IMR-90 (cell line): ENCODE measurements around the gene MRPL48. TPM values are rescaled to one million over a fixed set of nuclear protein-coding genes. Genes with fewer than 3 reads are reported as not detected.

ENCODE experiments used
- ATAC-seq: fragments of 200-7000 bp; cut with Tn5 transposase; 2 replicates; pipeline ENCODE4 v1.9.1; 2020; ENCODE audit warnings: low read depth, mild to moderate bottlenecking, moderate library complexity
- BruUV-seq: library from RNA; stranded (reverse); fragments of 400-500 nt; replicated peaks from 2 replicates; lab custom pipeline; 2021; lab: Mats Ljungman, UMichigan
- CTCF ChIA-PET: fragments of 300-600 bp; formaldehyde crosslinking; extraction: SDS; loops from one replicate; lab custom pipeline; 2021; ENCODE audit warnings: antibody characterized with exemption; lab: Yijun Ruan, JAX
- POLR2A ChIA-PET: fragments of 300-600 bp; sonication (Branson Sonifier 250); formaldehyde crosslinking; loops from one replicate; lab custom pipeline; 2022; ENCODE audit warnings: antibody characterized with exemption; ENCODE audit not compliant: unreplicated experiment; lab: Charles Lee
- DNase-seq: peaks from one replicate; pipeline ENCODE4 v3.0.0; 2013
- H2AFZ ChIP-seq: replicated peaks from 2 replicates; pipeline ENCODE3; 2013; ENCODE audit warnings: low read length, mild to moderate bottlenecking; ENCODE audit not compliant: poor library complexity
- H2AK5ac ChIP-seq: 2 replicates; pipeline ENCODE4 v1.6.1; 2013; ENCODE audit warnings: low read depth, low read length, inconsistent platforms
- H2AK9ac ChIP-seq: replicated peaks from 2 replicates; pipeline ENCODE3; 2013; ENCODE audit warnings: mild to moderate bottlenecking, low read depth, low read length, moderate library complexity; ENCODE audit not compliant: poor library complexity
- H2BK120ac ChIP-seq: 2 replicates; pipeline ENCODE4 v1.6.1; 2013; ENCODE audit warnings: low read depth, low read length, inconsistent platforms
- H2BK15ac ChIP-seq: 3 replicates; pipeline ENCODE4 v1.6.1; 2013; ENCODE audit warnings: low read depth, low read length, inconsistent platforms
- H2BK20ac ChIP-seq: 2 replicates; pipeline ENCODE4 v1.6.1; 2013; ENCODE audit warnings: low read depth, mild to moderate bottlenecking, inconsistent platforms, low read length, moderate library complexity
- H2BK5ac ChIP-seq: 2 replicates; pipeline ENCODE4 v1.6.1; 2013; ENCODE audit warnings: mild to moderate bottlenecking, low read depth, low read length, inconsistent platforms; ENCODE audit not compliant: poor library complexity, severe bottlenecking
- H3K14ac ChIP-seq: replicated peaks from 2 replicates; pipeline ENCODE4 v1.6.1; 2013; ENCODE audit warnings: low read depth, low read length, inconsistent platforms
- H3K18ac ChIP-seq: 2 replicates; pipeline ENCODE4 v1.6.1; 2013; ENCODE audit warnings: low read depth, low read length, control low read depth
- H3K23ac ChIP-seq: 2 replicates; pipeline ENCODE4 v1.6.1; 2013; ENCODE audit warnings: low read depth, low read length, inconsistent platforms
- H3K27ac ChIP-seq: 2 replicates; pipeline ENCODE4 v1.5.1; 2013; ENCODE audit warnings: mild to moderate bottlenecking, control low read depth, low read length; ENCODE audit not compliant: insufficient read depth
- H3K27me3 ChIP-seq: 2 replicates; pipeline ENCODE4 v1.6.1; 2013; ENCODE audit warnings: low read length; ENCODE audit not compliant: control insufficient read depth, insufficient read depth
- H3K36me3 ChIP-seq: 2 replicates; pipeline ENCODE4 v1.6.1; 2013; ENCODE audit warnings: low read length, mixed read lengths; ENCODE audit not compliant: control insufficient read depth, insufficient read depth
- H3K4ac ChIP-seq: 2 replicates; pipeline ENCODE4 v1.6.1; 2013; ENCODE audit warnings: low read depth, low read length, inconsistent platforms
- H3K4me1 ChIP-seq: 2 replicates; pipeline ENCODE4 v1.6.1; 2013; ENCODE audit warnings: low read length, mixed read lengths; ENCODE audit not compliant: control insufficient read depth, insufficient read depth
- H3K4me2 ChIP-seq: 2 replicates; pipeline ENCODE4 v1.6.1; 2013; ENCODE audit warnings: low read depth, mild to moderate bottlenecking, control low read depth, low read length, moderate library complexity
- H3K4me3 ChIP-seq: 2 replicates; pipeline ENCODE4 v1.5.1; 2013; ENCODE audit warnings: low read depth, mild to moderate bottlenecking, control low read depth, low read length, moderate library complexity; ENCODE audit not compliant: insufficient read depth
- H3K56ac ChIP-seq: 2 replicates; pipeline ENCODE4 v1.6.1; 2013; ENCODE audit warnings: low read length, inconsistent platforms; ENCODE audit not compliant: insufficient read depth; ENCODE audit errors: extremely low read depth
- H3K79me1 ChIP-seq, 2 experiments: 2 replicates each; pipeline ENCODE4 v1.6.1; 2013; ENCODE audit warnings: low read length in 2 of 2, inconsistent platforms in 1 of 2, low read depth in 1 of 2
- H3K9ac ChIP-seq: 2 replicates; pipeline ENCODE4 v1.6.1; 2013; ENCODE audit warnings: low read depth, low read length, control low read depth
- H3K9me1 ChIP-seq: 2 replicates; pipeline ENCODE4 v1.6.1; 2013; ENCODE audit warnings: low read length, inconsistent platforms; ENCODE audit not compliant: insufficient read depth
- H3K9me3 ChIP-seq: 2 replicates; pipeline ENCODE4 v1.6.1; 2013; ENCODE audit warnings: low read length; ENCODE audit not compliant: control insufficient read depth, insufficient read depth
- H4K20me1 ChIP-seq: 2 replicates; pipeline ENCODE4 v1.6.1; 2013; ENCODE audit warnings: low read length, inconsistent platforms; ENCODE audit not compliant: insufficient read depth
- H4K5ac ChIP-seq: 2 replicates; pipeline ENCODE4 v1.6.1; 2013; ENCODE audit warnings: mild to moderate bottlenecking, low read depth, low read length, control low read depth
- H4K8ac ChIP-seq, 2 experiments: 2 replicates each; pipeline ENCODE4 v1.6.1; 2013; ENCODE audit warnings: low read depth in 2 of 2, low read length in 2 of 2, control low read depth in 1 of 2, inconsistent platforms in 1 of 2
- H4K91ac ChIP-seq: 2 replicates; pipeline ENCODE4 v1.6.1; 2013; ENCODE audit warnings: low read depth, low read length, inconsistent platforms; ENCODE audit not compliant: insufficient read depth
- FOS ChIP-seq: fragments of 150-350 bp; IDR thresholded peaks from 2 replicates; pipeline ENCODE4 v1.6.1; 2016; ENCODE audit warnings: low read depth, low read length
- WGBS, 2 experiments: methylation state at CpG; one replicate each; pipeline versions ENCODE4 v1.1.5 to v1.1.7; 2013; ENCODE audit warnings: missing lambda C conversion rate in 2 of 2; ENCODE audit not compliant: insufficient read length in 1 of 2; ENCODE audit errors: extremely low coverage in 2 of 2; 5-methylcytosine and 5-hydroxymethylcytosine counted together
- dilution Hi-C: fragments of 300-500 bp; cut with HindIII; formaldehyde crosslinking; loops from one replicate; pipeline ENCODE4 v1.14.3; 2018; ENCODE audit warnings: low sequenced_read_pairs; ENCODE audit not compliant: unreplicated experiment
- in situ Hi-C: fragments of 300-500 bp; cut with MboI; formaldehyde crosslinking; loops from 3 replicates; pipeline ENCODE4 v1.14.3; 2019; ENCODE audit warnings: low sequenced_read_pairs, inconsistent platforms, mixed read lengths
- intact Hi-C: fragments of 100-400 bp; cut with micrococcal nuclease; formaldehyde crosslinking; loops from 2 replicates; pipeline ENCODE4 v1.10.0; 2022
- polyA plus RNA-seq, 3 experiments: library from polyadenylated mRNA; depleted of rRNA; stranded (reverse); fragments of >200 nt; gene quantifications; 2 replicates each; pipeline ENCODE4 v1.2.3, GENCODE V29; 2012; ENCODE audit warnings: low replicate concordance in 1 of 3
- total RNA-seq: library from RNA; depleted of rRNA; stranded (reverse); fragments of >200 nt; gene quantifications from 2 replicates; pipeline ENCODE4 v1.2.3, GENCODE V29; 2012
- TF ChIP-seq, protein P1 (sequence below): conservative IDR thresholded peaks from 2 replicates; pipeline ENCODE4 v1.5.1; 2012; ENCODE audit warnings: mild to moderate bottlenecking, low read depth, low read length, improper control_type of control experiment

The MRPL48 gene
- total and polyA plus RNA-seq, 2 of the 4 experiments (the other 2 are of a cell fraction), result 24.0 to 29.4 TPM

DNA sequence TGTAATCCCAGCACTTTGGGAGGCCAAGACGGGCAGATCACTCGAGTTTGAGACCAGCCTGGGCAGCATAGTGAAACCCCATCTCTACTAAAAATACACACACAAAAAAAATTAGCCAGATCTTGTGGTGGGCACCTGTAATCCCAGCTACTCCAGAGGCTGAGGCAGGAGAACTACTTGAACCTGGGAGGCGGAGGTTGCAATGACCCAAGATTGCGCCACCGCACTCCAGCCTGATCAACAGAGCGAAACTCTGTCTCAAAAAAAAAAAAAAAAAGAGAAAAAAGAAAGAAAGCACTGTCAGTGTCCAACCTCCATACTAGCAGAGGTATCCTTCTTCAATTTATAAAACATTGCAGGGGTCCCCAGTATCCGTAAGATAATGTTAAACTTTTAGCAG lies 44.6 kb upstream of the MRPL48 start:
- ChIA-PET CTCF (no interaction called here), POLR2A (no interaction called here)
- in situ Hi-C loops (no loop called here), intact Hi-C loops (no loop called here), dilution Hi-C loops (no loop called here)
- no peak overlapping the region for H4K5ac ChIP-seq
- peaks cover 79% of the 10 kb centered on the region for H4K20me1 ChIP-seq
- 0 out of 2 replicates have a peak, but pooled peaks cover 2% of the 10 kb centered on the region for H3K9me1 ChIP-seq
- H2BK5ac ChIP-seq, result no peak overlapping the region
- H2AFZ ChIP-seq, result no peak overlapping the region
- H3K36me3 ChIP-seq, result peaks cover 1% of the 10 kb centered on the region; the same call in 1 of the 2 replicates
- H3K56ac ChIP-seq, result no peak overlapping the region
- H3K9ac ChIP-seq, result no peak overlapping the region
- H3K4me3 ChIP-seq, result no peak overlapping the region
- no peak overlapping the region for H2BK20ac ChIP-seq
- H2AK9ac ChIP-seq, result no peak overlapping the region
- ATAC-seq, result no peak
- no peak overlapping the region for H3K27ac ChIP-seq
- no peaks in the 10 kb centered on the region for H3K4me1 ChIP-seq
- no peak overlapping the region for H3K18ac ChIP-seq
- no peaks in the 10 kb centered on the region for H3K9me3 ChIP-seq
- H2AK5ac ChIP-seq, result no peak overlapping the region
- TF ChIP-seq FOS, result no peak
- TF ChIP-seq, protein P1, sequence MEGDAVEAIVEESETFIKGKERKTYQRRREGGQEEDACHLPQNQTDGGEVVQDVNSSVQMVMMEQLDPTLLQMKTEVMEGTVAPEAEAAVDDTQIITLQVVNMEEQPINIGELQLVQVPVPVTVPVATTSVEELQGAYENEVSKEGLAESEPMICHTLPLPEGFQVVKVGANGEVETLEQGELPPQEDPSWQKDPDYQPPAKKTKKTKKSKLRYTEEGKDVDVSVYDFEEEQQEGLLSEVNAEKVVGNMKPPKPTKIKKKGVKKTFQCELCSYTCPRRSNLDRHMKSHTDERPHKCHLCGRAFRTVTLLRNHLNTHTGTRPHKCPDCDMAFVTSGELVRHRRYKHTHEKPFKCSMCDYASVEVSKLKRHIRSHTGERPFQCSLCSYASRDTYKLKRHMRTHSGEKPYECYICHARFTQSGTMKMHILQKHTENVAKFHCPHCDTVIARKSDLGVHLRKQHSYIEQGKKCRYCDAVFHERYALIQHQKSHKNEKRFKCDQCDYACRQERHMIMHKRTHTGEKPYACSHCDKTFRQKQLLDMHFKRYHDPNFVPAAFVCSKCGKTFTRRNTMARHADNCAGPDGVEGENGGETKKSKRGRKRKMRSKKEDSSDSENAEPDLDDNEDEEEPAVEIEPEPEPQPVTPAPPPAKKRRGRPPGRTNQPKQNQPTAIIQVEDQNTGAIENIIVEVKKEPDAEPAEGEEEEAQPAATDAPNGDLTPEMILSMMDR, result no peak
- 89% methylated on average over 3 of the region's 7 CpGs; no CpG with 5 or more reads in 1 of the 2 experiments for WGBS, 2 experiments
- BruUV-seq, result no TSS peak
- no peak for DNase-seq
- no peaks in the 10 kb centered on the region for H3K27me3 ChIP-seq
- H2BK15ac ChIP-seq, result no peak overlapping the region
- peaks cover 16 to 51% of the 10 kb centered on the region in 2 experiments for H3K79me1 ChIP-seq
- H3K4me2 ChIP-seq, result no peak overlapping the region
- no peak overlapping the region for H3K14ac ChIP-seq
- H4K8ac ChIP-seq, result no peak overlapping the region
- no peak overlapping the region for H3K4ac ChIP-seq
- H3K23ac ChIP-seq, result no peak overlapping the region
- no peak overlapping the region for H2BK120ac ChIP-seq
- no peak overlapping the region for H4K91ac ChIP-seq
